SHP77 treated with DMSO at 0.1 percent for 48 hours (cell line): ENCODE results near the gene MACROH2A2.
"Not testable (repeated sequence)": the region's sequence is repeated elsewhere in the genome, so short reads cannot be mapped to it uniquely, and the experiment has no call there.

ENCODE experiments used
- DNase-seq: peaks from one replicate; lab custom pipeline; 2025; lab: John Stamatoyannopoulos, UW

The MACROH2A2 gene

GRCh38 chr10:70067586-70067985 lies 14.9 kb downstream of the MACROH2A2 start:
- DNase-seq, result no peak

GRCh38 chr10:70068925-70069324 lies 16.3 kb downstream of the MACROH2A2 start:
- no peak for DNase-seq

- no peak for DNase-seq
Measured at GRCh38 chr10:70069346-70069745, 16.7 kb downstream of the MACROH2A2 start.

- DNase-seq, result no peak
Measured at GRCh38 chr10:70070834-70071233, 18.2 kb downstream of the MACROH2A2 start.

GRCh38 chr10:70074165-70074564 lies 21.5 kb downstream of the MACROH2A2 start:
- DNase-seq, result no peak

GRCh38 chr10:70074971-70075370 lies 22.3 kb downstream of the MACROH2A2 start:
- DNase-seq, result no peak

- no peak for DNase-seq
Measured at GRCh38 chr10:70078329-70078728, 25.7 kb downstream of the MACROH2A2 start.

- no peak for DNase-seq
Measured at GRCh38 chr10:70078937-70079336, 26.3 kb downstream of the MACROH2A2 start.

GRCh38 chr10:70080789-70081188 lies 28.1 kb downstream of the MACROH2A2 start:
- DNase-seq, result not testable (repeated sequence)

- DNase-seq, result no peak
Measured at GRCh38 chr10:70084189-70084588, 31.5 kb downstream of the MACROH2A2 start.

- no peak for DNase-seq
Measured at GRCh38 chr10:70085975-70086613, 33.4 kb downstream of the MACROH2A2 start.

- DNase-seq, result no peak
Measured at GRCh38 chr10:70087616-70088307, 35.1 kb downstream of the MACROH2A2 start.

- DNase-seq, result no peak
Measured at GRCh38 chr10:70088308-70088698, 35.7 kb downstream of the MACROH2A2 start.

- DNase-seq, result no peak
Measured at GRCh38 chr10:70090013-70090412, 37.4 kb downstream of the MACROH2A2 start.

GRCh38 chr10:70090951-70091350 lies 38.3 kb downstream of the MACROH2A2 start:
- no peak for DNase-seq

- no peak for DNase-seq
Measured at GRCh38 chr10:70092389-70092718, 39.7 kb downstream of the MACROH2A2 start.

GRCh38 chr10:70093335-70093944 lies 40.8 kb downstream of the MACROH2A2 start:
- DNase-seq, result no peak

GRCh38 chr10:70094250-70094649 lies 41.6 kb downstream of the MACROH2A2 start:
- DNase-seq, result no peak

GRCh38 chr10:70096016-70096704 lies 43.5 kb downstream of the MACROH2A2 start:
- DNase-seq, result no peak

- DNase-seq, result no peak
Measured at GRCh38 chr10:70096705-70097420, 44.2 kb downstream of the MACROH2A2 start.

- DNase-seq, result no peak
Measured at GRCh38 chr10:70097459-70097858, 44.8 kb downstream of the MACROH2A2 start.

GRCh38 chr10:70098271-70098670 lies 45.6 kb downstream of the MACROH2A2 start:
- no peak for DNase-seq
